NCI-H2107 (cell line): ENCODE results near the gene SCD5.

ENCODE experiments used
- DNase-seq: peaks from one replicate; lab custom pipeline; 2025; lab: John Stamatoyannopoulos, UW

The SCD5 gene

DNA sequence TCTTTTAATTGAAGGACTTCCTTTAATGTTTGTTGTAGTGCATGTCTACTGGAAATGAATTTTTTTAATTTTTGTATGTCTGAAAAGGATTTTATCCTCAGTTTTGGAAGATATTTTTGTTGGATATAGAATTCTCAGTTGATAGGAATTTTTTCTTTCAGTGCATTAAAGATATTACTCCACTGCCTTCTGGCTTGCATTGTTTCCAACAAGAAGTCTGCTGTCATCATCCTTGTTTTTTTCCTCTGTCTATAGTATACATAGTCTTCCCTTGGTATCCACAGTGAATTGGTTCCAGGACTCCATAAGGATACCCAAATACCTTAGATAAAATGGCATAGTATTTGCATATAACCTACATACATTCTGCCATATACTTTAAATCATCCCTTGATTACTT is 33.5 kb downstream of the SCD5 start:
- DNase-seq = no peak

DNA sequence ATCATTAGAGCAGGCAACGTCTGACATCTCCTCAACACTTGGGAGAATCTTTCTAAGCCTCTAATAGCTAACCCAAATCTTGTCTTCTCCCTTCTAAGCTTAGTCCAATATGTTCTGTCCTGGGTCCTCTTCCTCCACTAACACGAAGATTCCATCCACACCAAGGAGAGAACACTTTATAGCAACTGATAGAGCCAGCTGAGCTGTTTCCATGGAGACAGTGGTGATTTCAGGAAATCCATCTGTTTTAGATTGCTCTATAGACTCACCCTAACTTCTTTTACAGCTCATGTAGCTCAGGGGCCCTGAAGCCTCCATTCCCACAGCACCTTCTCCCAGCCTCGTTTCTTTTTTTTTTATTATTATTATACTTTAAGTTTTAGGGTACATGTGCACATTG is 37.4 kb downstream of the SCD5 start:
- no peak for DNase-seq

DNA sequence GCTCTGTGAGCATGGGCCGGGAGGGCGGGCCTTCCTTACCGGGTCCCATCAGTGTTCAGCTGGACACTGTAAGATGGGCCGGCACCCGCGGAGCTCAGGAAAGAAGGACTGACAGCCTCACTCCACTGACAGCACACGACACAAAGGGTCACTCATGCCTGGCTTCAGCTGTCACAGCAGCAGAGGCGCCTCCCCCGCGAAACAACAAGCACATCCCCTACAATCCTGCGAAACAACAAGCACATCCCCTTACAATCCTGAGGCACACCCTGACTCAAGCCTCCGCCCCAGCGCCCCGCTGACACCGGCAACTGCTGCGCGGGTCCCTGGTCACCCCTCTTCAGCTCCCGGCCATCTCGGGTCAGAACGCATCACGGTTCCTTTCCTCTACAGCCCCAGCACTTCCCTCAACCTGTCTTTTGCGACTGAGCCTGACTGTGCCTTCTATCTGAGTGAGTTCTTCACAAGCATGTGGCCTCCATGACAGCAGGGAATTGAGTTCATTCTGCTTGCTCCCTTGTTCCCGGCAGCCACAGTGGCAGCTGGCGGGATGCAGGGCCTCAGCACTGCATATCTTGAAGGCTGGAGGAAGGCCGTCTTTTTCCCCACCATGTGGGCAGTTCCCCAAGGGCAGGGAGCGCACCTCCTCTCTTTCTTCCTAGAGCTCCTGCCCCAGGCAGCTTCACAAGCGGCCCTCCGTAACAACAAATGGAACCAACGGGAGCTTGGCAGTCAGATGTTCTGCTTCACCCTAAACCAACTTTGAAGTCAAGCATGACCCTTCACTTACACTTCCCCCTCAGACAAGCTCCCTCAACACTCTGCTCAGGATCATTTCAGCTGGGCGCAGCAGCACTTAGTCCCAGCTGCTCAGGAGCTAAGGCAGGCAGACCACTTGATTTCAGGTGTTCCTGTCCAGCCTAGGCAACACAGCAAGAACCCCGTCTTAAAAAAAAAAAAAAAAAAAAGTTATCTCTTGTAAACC is 39.6 kb downstream of the SCD5 start:
- DNase-seq = no peak

DNA sequence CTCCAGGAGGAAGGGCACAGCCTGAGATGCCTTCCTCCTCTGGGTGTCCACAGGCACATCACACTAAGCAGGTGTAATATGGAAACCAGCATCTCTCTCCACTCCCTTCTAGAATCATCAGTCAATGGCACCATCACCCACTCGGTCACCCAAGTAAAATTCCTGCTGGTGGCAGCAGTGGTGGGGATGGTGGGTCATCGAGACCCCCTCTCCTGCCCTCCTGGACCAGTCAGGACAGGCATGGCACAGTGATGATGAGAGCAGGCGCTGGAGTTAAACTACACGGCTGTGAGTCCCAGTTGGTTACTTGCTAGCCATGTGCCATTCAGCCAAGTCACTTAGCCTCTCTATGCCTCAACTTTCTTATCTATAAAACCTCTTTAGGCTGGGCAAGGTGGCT is 42.5 kb downstream of the SCD5 start:
- DNase-seq = no peak

DNA sequence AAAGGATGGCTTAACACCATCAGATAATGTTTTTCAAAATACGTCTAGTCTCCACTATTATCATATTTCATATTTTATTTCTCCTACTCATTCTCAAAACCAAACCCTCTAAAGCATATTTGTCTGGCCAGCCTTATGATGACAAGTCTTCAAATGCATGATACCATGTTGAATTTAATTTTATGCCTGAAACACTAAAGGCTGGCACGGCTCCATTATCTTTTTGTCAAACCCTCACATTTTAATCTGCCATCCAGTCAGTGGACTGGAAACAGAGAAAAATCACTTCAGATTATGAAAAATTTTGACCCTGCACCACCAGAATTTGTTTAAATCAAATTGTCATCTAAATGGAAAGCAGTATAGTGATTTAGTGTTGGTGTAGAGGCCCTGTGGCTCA is 42.9 kb downstream of the SCD5 start:
- DNase-seq = no peak

DNA sequence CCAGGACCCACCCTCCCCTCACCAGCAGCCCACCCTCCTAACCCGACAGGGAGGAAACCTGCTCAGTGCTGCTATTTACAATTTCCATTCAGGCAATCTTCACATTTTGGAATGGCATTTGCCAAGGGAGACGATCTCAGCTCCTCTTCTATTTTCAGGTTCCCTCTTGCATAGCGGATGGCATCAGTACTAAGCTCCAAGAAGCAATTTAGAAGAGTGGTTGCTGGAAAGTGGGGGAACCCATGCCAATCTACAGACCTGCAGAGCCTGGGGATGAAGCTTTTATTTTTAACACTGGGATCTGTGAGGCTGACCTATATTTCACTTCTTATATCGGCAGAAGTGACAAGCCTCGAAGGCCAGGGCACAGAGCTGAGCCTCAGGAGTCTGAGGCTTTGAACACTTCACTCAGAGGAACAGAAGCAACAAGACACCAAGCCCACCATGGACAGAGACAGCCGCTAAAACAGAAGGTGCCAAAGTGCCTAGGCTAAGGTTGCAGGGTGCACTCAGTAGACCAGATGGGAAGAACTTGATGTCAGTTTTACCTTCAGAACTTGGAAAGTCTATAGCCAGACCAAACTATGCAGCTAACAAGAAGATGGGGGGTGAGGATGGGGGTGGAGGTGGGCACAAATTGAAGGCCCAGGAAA is 44.0 kb downstream of the SCD5 start:
- no peak for DNase-seq

DNA sequence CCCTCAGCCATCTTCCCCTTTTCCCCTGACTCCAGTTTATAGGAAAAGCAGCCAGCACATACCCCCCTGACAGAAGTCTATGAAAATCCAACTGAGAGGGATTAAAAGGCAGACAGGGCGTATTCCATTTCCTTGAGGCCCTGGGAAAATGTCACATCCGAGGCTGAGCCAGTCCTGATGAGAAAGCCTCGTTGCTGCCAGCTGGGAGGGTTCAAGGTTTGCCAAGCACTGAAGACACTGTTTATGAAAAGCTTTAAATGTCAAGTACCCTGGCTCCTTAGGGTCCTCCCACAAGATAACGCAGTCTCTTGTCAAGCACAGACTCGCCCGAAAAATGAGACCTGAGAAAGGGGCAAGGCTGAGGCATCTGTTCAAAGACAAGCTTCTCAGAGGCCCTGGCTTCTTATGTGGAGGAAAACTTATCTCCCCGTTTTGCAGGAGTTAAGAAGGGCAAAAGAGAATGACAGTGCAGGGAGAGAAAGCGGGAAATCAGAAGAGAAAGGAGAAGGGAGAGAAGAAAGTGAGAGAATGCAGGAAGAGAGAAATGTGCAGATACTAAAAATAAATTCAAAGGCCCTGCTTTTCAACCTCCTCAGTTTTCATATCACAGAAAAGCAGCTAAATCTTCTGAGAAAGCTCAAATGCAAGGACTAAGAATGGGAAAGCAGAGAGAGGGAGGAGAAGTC is 44.7 kb downstream of the SCD5 start:
- no peak for DNase-seq

DNA sequence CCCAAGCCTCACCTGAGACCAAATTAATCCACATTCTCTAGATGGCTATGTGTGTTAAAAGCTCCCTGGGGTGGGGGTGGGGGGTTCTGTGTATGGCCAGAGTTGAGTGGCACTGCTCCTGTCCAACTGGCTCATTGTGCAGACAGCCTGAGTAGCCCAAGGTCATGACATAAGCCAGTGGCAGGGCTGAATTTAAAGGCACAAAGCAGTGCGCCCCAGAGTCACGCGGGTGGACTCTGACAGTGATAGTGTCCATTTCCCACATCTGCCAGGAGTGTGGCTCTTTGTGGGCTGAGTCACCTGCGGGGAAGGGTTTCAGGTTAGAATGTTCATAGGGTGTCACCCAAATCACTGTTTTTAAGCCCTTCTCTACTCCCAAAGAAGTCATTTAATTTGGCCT is 45.4 kb downstream of the SCD5 start:
- DNase-seq = no peak

DNA sequence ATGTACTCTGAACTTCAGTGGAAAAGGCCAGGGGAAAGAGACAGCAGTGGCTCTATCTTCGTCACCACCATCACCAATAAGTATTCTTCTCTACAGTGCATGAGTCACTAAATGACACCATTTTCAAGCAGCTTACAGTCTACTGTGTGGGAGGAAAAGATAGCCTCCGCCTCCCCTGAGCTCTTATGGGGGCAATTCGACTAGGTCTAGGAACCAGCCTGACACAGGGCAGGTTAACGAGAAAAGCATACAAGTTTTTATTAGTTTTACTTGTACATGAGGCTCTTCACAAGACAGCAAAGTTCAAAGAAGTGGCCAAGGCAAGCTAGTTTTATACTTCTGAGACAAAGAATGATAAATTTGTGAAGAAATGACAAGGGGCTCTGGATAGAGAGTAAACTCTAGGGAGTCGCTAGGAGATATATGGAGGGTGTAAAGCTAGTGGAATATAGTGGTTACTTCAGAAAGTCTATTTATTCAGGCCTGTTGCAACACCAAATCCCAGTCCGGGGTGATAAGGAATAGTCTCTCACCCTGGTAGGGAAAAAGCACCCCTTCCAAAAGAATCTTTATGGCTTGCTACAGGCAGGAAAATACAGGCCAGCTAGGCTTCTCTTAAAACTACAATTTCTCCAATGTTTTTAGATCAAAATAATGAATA is 49.7 kb downstream of the SCD5 start:
- no peak for DNase-seq

DNA sequence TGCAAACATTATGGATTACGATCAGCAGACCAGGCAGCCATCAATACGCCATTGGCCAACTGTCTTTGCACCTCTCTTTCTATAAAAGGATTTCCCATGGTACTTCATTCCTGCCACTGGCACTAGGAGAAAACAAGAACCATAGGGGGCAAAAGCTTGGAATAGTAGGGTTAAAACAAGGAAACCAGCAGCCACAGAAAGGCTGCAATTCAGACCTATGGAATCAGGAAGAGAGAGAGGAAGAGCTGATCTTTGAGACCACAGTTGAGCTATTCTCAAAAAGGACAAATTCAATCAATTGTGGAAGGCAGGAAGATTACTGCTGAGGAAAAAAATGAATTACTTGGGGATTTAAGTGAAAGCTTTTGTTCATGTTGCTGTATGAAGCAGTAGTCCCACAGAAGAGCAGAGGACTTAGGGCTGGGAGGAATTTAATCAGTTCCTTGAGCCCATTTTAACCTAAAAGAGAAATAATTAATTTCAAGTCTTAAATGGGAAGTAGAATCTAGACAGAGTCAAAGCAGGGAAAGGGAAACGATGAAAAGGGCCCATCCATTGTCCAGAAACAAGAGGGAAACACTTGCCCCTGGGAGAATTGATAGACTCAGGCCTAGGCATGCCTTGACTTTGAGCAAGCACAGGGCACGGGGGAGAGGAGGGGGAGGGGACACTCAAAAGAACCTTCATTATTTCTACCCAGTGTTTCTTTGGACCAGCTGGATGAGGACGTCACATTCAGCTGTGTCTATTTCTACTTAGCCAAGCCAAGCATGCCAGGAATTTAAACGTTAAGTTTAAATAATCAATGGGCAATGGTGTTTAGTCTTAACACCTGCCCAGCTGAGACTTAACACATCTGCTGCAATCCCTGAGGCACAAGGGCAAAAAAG is 50.7 kb downstream of the SCD5 start:
- DNase-seq = no peak

DNA sequence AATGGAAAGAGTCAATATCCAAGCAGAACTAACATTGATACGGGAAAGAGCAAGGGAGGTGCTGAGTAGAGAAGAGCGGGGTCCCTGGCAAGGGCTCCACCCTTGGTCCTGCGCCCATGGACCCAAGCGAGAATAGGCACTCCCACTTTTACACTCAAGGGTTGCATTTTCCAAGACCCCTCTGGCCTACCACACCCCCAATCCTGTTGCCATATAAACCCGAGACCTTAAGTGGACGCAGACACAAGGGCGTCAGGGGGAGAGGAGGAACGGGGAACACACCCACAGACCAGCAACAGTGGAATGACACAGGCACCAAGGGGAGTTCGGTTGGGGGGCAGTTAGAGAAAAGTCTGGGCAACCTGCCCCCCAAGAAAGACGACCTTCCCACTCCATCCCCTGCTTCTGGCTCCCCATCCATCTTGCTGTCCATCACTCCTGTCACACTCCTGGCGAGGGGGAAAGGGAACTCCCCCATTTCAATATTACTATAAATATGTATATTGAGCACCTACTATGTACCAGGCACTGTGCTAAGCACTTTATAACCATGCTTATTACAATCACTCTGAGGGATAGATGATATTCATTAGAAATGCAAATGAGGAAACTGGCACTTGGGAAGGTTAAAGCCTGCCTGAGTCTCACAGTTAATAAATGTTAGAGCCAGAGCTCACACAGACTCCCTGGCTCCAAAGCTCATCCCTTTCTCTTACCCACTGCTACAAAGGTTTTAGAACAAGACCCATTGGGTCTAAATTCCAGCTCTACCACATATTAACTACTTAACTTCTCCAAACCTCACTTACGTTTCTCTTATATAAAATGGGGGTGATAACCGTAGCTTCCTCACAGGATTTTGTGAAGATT is 51.7 kb downstream of the SCD5 start:
- DNase-seq = no peak

DNA sequence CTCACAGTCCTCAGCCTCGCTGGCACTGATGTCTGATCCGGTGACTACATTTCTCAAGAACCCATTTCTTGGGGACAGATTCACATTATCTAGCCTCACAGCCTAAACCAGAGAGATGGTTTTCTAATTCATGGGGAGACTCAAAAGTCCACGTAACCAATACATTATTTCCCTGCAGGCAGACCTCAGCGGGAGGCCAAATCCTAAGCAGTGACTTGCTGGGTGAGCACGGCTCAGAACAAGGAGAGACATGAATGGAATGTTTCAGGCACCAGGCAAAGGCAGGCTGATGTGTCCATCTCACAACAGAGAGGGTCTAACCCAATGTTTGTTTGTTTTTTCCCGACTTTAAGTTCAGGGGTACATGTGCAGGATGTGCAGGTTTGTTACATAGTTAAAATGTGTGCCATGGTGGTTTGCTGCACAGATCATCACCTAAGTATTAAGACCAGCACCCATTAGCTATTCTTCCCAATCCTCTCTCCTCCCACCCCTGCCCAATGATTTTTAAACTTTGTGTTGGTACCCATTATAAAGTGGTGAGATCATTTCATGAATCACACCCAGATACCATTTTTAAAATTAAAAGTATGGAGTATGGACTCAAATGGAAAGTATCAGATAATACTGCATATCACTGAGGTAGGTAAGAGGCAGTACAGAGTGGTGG is 53.3 kb downstream of the SCD5 start:
- no peak for DNase-seq

DNA sequence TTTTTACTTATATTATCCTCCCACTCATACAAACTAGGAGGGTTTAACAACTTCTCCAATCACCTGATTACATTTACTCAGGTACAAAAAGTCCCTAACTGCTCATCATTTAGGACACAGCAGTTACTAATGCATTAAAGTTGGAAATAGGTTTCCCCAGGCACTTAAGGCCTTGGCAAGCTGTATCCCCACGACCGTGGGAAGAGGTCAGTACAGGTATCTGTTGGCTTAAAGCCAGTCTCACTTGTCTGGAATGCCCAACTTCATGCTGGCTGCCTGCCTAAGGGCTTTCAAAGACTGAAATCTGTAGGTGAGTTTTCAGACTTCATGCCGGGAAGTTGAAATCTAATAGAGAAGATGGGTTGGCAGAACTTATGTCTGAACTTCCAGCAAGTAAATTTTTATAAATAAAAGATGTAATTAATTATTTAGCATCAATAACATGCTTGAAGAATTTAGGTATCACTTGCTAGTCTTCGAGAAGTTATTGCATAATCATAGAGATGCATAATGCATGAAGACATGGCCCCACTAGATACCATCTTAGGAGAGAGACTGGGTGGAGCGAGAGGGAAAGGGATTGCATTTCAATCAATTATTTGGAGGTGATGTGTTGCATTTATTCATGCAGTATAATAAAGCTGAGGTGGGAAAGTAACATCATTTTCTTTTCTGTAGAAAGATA is 54.2 kb downstream of the SCD5 start:
- no peak for DNase-seq

DNA sequence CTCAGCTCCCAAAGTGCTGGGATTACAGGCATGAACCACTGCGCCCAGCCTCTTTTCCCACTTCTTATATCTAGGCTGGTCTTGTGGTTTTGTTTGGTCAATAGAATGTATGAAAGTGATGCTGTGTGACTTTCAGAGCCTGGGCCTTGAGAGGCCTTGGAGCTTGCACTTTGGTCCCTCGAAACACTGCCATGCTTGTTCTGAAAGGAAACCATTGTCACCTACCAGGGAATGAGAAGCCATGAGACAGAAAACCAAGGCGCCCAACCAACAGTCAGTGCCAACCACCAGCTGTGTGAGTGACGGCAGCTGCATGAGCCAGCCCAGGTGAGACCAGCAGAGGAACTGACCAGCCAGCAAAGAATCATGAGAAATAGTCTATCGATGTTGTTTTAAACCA is 57.4 kb downstream of the SCD5 start:
- DNase-seq = no peak

DNA sequence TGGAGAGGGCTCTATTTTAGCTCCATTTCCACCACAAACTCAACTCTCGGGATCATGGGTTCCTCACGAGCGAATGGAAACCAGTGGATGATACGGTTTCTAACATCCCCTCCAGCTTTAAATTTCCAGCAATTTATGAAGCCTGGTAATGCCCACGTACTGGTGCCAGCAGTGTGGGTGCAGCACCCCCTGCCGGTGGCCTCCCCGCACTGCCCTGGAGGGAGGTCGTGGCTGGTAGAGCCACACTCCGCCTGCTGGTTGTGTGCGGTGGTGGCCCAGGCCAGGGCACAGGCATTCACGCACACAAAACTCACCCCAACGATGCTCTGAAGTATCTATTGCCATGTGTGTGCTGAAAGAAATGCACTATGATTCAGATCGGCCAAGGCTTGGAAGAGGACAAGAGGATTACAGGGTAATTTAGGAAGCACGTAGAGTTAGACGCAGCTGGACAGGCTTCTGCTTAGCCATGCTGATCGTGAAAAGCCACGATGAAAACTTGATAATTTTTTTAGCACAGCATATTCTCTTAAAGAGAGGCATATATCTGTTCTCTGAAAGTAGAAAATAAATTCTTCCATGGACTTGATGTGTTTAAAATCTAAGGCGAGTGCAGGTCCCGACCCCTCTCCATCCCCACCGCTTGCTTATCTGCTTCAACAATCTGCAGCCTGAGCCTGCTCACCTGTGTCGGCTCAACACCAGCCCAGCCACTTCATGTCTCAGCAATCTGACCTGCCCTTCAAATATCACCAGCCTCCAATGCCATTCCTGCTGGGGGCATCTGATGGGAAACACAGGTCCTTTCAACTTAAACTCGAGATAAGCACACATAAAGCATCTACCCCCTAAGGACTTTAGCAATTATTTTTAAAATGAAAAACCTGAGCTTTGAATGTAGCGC is 59.1 kb downstream of the SCD5 start:
- DNase-seq = no peak

DNA sequence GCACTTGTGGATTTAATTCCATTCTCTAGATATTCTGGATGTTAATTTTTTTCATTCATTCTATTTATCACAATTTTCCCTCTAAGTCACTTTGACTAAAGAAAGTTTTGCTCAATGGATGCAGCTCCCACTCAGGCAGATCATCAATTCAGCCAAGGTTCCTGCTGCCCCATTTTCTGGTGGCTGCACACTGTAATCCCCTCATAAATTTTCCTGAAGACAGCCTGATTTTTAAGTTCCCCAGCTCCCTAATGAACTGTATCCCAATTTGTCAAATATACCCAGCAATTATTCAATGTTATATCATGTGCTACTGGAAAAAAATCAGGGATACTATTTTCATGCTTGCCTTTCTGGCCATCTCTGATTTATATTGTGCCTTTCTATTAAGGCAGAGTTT is 61.2 kb downstream of the SCD5 start:
- DNase-seq = no peak

DNA sequence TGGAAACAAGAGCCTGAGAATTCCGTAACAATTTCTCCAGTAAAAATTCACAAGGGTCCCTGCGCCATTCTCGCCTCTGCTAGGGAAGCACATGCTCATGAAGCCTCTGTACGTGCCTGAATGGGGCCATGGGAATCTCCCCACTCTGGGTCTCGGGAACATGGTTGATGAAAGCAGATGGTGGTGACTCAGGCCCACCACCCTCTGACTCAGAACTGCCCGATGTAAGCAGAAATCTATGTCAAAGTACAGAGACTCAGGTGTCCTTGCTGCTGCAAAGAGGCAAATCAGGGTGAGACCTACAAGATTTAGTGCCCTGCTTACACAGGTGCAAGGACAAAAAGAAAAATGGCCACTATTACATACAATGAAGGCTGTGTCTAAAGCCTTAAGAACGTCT is 65.0 kb downstream of the SCD5 start:
- no peak for DNase-seq

DNA sequence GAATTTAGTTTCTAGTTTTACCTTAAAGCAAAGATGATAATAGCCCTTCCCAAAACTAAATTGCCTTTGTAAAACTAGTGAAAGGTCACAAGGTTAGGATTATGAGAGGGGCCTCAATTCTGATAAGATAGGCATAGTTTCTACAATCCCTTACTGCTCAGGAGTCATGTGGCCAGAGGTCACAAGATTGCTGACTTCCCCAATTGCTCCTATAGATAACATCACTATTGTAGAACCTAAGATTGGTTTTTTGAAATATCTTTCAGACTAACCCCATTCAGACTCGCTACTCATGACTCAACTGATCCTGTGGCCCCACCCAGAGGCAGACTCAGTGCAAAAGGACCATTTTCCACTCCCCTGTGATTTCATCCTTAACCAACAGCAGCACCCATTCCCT is 70.3 kb downstream of the SCD5 start:
- DNase-seq = no peak
